ENCODE data around the gene CYP4A11. TPM values are rescaled to one million over a fixed set of nuclear protein-coding genes. Genes with fewer than 3 reads are reported as not detected.
"Not testable (repeated sequence)": the region's sequence is repeated elsewhere in the genome, so short reads cannot be mapped to it uniquely, and the experiment has no call there.

Gene CYP4A11
- total RNA-seq, 5 donors from 2014 or later (not counting 1 experiment from before 2014, with no cell fraction given) = 0.22 to 0.26 (median 0.23) TPM; not detected in 2

DNA sequence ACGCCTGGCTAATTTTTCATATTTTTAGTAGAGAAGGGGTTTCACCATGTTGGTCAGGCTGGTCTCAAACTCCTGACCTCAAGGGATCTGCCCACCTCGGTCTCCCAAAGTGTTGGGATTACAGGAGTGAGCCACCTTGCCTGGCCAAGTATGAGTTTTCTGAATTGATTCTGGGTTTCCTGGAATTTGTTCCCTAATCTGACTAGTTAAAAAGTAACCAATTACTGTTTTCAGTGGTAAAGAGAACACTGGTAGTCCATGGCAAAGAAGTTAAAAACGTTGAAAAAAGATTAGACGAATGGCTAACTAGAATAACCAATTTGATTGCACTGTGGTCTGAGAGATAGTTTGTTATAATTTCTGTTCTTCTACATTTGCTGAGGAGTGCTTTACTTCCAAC lies 21.0 kb upstream of the CYP4A11 start:
- H3K9me3 Mint-ChIP-seq; POLR2A ChIA-PET; H3K4me1 ChIP-seq (ENCODE audit: control insufficient read depth in 1 of 2, extremely low read depth in 1 of 2, insufficient read depth in 2 of 2, low read length in 2 of 2); ATAC-seq (replicated peaks in 1 of 4); H3K27me3 ChIP-seq (replicated peaks in 1 of 2; ENCODE audit: control insufficient read depth in 2 of 2, extremely low read depth in 1 of 2, insufficient read depth in 2 of 2, low read length in 1 of 2); DNase-seq; H3K4me3 Mint-ChIP-seq; H3K4me3 ChIP-seq (ENCODE audit: control insufficient read depth in 1 of 2, extremely low read depth in 1 of 2, low read length in 1 of 2); H3K4me1 Mint-ChIP-seq; H3K36me3 ChIP-seq (ENCODE audit: control insufficient read depth in 2 of 2, extremely low read depth in 1 of 2, insufficient read depth in 1 of 2, low read length in 1 of 2); H3K9me3 ChIP-seq; H3K27ac Mint-ChIP-seq; H3K27ac ChIP-seq (ENCODE audit: low read length); H3K36me3 Mint-ChIP-seq; CTCF ChIA-PET: not testable (repeated sequence)
- peaks cover 16 to 35% of the 10 kb centered on the region in 2 donors for H3K27me3 Mint-ChIP-seq
- WGBS (ENCODE audit: insufficient coverage) = 50% methylated on average over 1 of the region's 4 CpGs

DNA sequence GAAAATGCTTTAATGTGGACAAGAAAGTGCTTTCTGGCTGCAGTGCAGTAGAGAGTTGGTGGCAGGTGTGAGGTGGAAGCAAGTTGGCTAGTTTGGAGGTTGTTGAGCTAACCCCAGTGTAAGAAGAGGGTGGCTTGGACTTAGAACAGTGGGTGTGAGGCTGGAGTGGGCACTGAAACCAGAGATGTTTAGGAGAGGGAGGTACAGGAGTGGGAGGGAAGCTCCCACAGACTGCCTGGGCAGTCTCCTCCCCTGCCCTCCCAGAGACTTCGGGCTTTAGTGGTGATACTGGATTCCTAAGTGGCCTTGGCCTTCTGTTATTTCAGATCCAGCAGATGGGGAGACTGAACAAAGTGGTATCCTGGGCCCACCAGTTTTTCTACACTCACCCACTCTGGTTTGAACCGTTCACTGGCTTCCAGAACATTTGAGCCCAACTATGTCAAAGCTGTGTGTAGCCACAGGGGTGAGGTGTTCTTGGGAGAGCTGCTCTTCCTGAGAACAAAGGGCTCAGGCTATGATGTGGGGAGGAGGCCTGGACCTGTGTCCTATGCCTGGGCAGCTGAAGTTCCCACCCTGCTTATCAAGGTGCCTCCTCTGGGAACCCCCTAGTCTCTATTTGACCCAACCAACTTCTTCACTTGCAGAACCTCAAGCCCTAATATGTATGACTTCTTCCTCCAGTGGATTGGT lies 19.9 kb upstream of the CYP4A11 start:
- no peak overlapping the region for H3K4me3 ChIP-seq (ENCODE audit: control insufficient read depth in 1 of 2, extremely low read depth in 1 of 2, low read length in 1 of 2)
- peaks cover 17 to 36% of the 10 kb centered on the region in 2 donors for H3K27me3 Mint-ChIP-seq
- no peaks in the 10 kb centered on the region for H3K36me3 ChIP-seq (ENCODE audit: control insufficient read depth in 2 of 2, extremely low read depth in 1 of 2, insufficient read depth in 1 of 2, low read length in 1 of 2)
- H3K4me1 ChIP-seq (ENCODE audit: control insufficient read depth in 1 of 2, extremely low read depth in 1 of 2, insufficient read depth in 2 of 2, low read length in 2 of 2) = no peaks in the 10 kb centered on the region
- no peak overlapping the region for H3K27ac Mint-ChIP-seq
- no peaks in the 10 kb centered on the region for H3K9me3 ChIP-seq
- peaks cover 0 to 8% (median 3%) of the 10 kb centered on the region in 3 donors for H3K9me3 Mint-ChIP-seq
- H3K4me1 Mint-ChIP-seq = no peaks in the 10 kb centered on the region
- POLR2A ChIA-PET = no interaction called here
- H3K27me3 ChIP-seq (replicated peaks in 1 of 2; ENCODE audit: control insufficient read depth in 2 of 2, extremely low read depth in 1 of 2, insufficient read depth in 2 of 2, low read length in 1 of 2) = peaks cover 0 to 8% of the 10 kb centered on the region in 2 experiments
- no peaks in the 10 kb centered on the region for H3K36me3 Mint-ChIP-seq
- DNase-seq (no peak), ATAC-seq (replicated peaks in 1 of 4) (no peak)
- no CpG with 5 or more reads among the region's 2 CpGs for WGBS (ENCODE audit: insufficient coverage)
- CTCF ChIA-PET = no interaction called here
- no peak overlapping the region for H3K4me3 Mint-ChIP-seq
- no peak overlapping the region for H3K27ac ChIP-seq (ENCODE audit: low read length)

- DNase-seq (no peak), ATAC-seq (replicated peaks in 1 of 4) (no peak)
- H3K27me3 ChIP-seq (replicated peaks in 1 of 2; ENCODE audit: control insufficient read depth in 2 of 2, extremely low read depth in 1 of 2, insufficient read depth in 2 of 2, low read length in 1 of 2) = no peaks in the 10 kb centered on the region
- H3K27ac ChIP-seq (ENCODE audit: low read length) = no peak overlapping the region
- no peak overlapping the region for H3K4me3 Mint-ChIP-seq
- H3K9me3 ChIP-seq = no peaks in the 10 kb centered on the region
- no CpG with 5 or more reads among the region's 1 CpG for WGBS (ENCODE audit: insufficient coverage)
- H3K27me3 Mint-ChIP-seq = peaks cover 14 to 34% of the 10 kb centered on the region in 2 donors
- ChIA-PET POLR2A (no interaction called here), CTCF (no interaction called here)
- no peaks in the 10 kb centered on the region for H3K36me3 ChIP-seq (ENCODE audit: control insufficient read depth in 2 of 2, extremely low read depth in 1 of 2, insufficient read depth in 1 of 2, low read length in 1 of 2)
- no peaks in the 10 kb centered on the region for H3K4me1 Mint-ChIP-seq
- no peak overlapping the region for H3K27ac Mint-ChIP-seq
- no peaks in the 10 kb centered on the region for H3K36me3 Mint-ChIP-seq
- H3K9me3 Mint-ChIP-seq = peaks cover 0 to 8% (median 3%) of the 10 kb centered on the region in 3 donors
- H3K4me1 ChIP-seq (ENCODE audit: control insufficient read depth in 1 of 2, extremely low read depth in 1 of 2, insufficient read depth in 2 of 2, low read length in 2 of 2) = no peaks in the 10 kb centered on the region
- no peak overlapping the region for H3K4me3 ChIP-seq (ENCODE audit: control insufficient read depth in 1 of 2, extremely low read depth in 1 of 2, low read length in 1 of 2)
Measured at GRCh38 chr1:46960250-46960649, 19.0 kb upstream of the CYP4A11 start.

GRCh38 chr1:46955116-46955515 lies 13.8 kb upstream of the CYP4A11 start:
- H3K9me3 Mint-ChIP-seq; H3K4me3 ChIP-seq (ENCODE audit: control insufficient read depth in 1 of 2, extremely low read depth in 1 of 2, low read length in 1 of 2); POLR2A ChIA-PET; CTCF ChIA-PET; H3K27ac ChIP-seq (ENCODE audit: low read length); H3K27me3 ChIP-seq (replicated peaks in 1 of 2; ENCODE audit: control insufficient read depth in 2 of 2, extremely low read depth in 1 of 2, insufficient read depth in 2 of 2, low read length in 1 of 2); H3K9me3 ChIP-seq; H3K4me1 ChIP-seq (ENCODE audit: control insufficient read depth in 1 of 2, extremely low read depth in 1 of 2, insufficient read depth in 2 of 2, low read length in 2 of 2); DNase-seq; H3K36me3 Mint-ChIP-seq; ATAC-seq (replicated peaks in 1 of 4); H3K4me1 Mint-ChIP-seq; H3K27ac Mint-ChIP-seq; H3K36me3 ChIP-seq (ENCODE audit: control insufficient read depth in 2 of 2, extremely low read depth in 1 of 2, insufficient read depth in 1 of 2, low read length in 1 of 2); H3K4me3 Mint-ChIP-seq: not testable (repeated sequence)
- peaks cover 30 to 42% of the 10 kb centered on the region in 2 donors for H3K27me3 Mint-ChIP-seq
- WGBS (ENCODE audit: insufficient coverage) = 62% methylated on average over 2 of the region's 2 CpGs

GRCh38 chr1:46953847-46954246 lies 12.6 kb upstream of the CYP4A11 start:
- H3K4me1 Mint-ChIP-seq; H3K9me3 ChIP-seq; H3K27me3 ChIP-seq (replicated peaks in 1 of 2; ENCODE audit: control insufficient read depth in 2 of 2, extremely low read depth in 1 of 2, insufficient read depth in 2 of 2, low read length in 1 of 2); POLR2A ChIA-PET; CTCF ChIA-PET; H3K4me1 ChIP-seq (ENCODE audit: control insufficient read depth in 1 of 2, extremely low read depth in 1 of 2, insufficient read depth in 2 of 2, low read length in 2 of 2); H3K9me3 Mint-ChIP-seq; ATAC-seq (replicated peaks in 1 of 4); H3K36me3 ChIP-seq (ENCODE audit: control insufficient read depth in 2 of 2, extremely low read depth in 1 of 2, insufficient read depth in 1 of 2, low read length in 1 of 2); H3K27ac ChIP-seq (ENCODE audit: low read length); H3K36me3 Mint-ChIP-seq; H3K4me3 ChIP-seq (ENCODE audit: control insufficient read depth in 1 of 2, extremely low read depth in 1 of 2, low read length in 1 of 2); H3K4me3 Mint-ChIP-seq; H3K27ac Mint-ChIP-seq; DNase-seq: not testable (repeated sequence)
- peaks cover 27 to 37% of the 10 kb centered on the region in 2 donors for H3K27me3 Mint-ChIP-seq
- no CpG with 5 or more reads among the region's 2 CpGs for WGBS (ENCODE audit: insufficient coverage)

DNA sequence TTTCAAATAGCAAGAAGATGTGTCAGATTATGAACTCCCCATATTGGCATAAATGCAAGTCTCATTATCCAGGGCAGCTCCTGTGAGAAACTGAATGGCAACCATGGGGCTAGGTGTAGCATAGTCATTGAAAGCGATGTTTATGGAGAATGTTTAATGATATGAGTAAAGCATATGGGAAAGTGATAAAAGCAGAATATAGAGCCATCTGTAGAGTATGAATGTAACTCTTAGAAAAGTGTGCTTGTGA lies 8.1 kb upstream of the CYP4A11 start:
- H3K4me1 Mint-ChIP-seq; H3K9me3 ChIP-seq; H3K36me3 Mint-ChIP-seq; ATAC-seq (replicated peaks in 1 of 4); H3K27ac Mint-ChIP-seq; POLR2A ChIA-PET; H3K36me3 ChIP-seq (ENCODE audit: control insufficient read depth in 2 of 2, extremely low read depth in 1 of 2, insufficient read depth in 1 of 2, low read length in 1 of 2); H3K4me1 ChIP-seq (ENCODE audit: control insufficient read depth in 1 of 2, extremely low read depth in 1 of 2, insufficient read depth in 2 of 2, low read length in 2 of 2); H3K4me3 Mint-ChIP-seq; H3K4me3 ChIP-seq (ENCODE audit: control insufficient read depth in 1 of 2, extremely low read depth in 1 of 2, low read length in 1 of 2); H3K27ac ChIP-seq (ENCODE audit: low read length); DNase-seq; CTCF ChIA-PET; H3K27me3 ChIP-seq (replicated peaks in 1 of 2; ENCODE audit: control insufficient read depth in 2 of 2, extremely low read depth in 1 of 2, insufficient read depth in 2 of 2, low read length in 1 of 2); H3K9me3 Mint-ChIP-seq: not testable (repeated sequence)
- H3K27me3 Mint-ChIP-seq = peaks cover 16 to 29% of the 10 kb centered on the region in 2 donors
- WGBS (ENCODE audit: insufficient coverage) = no CpG with 5 or more reads among the region's 1 CpG
